Stimulated activated CD8-positive, alpha-beta memory T cell treated with anti-CD3 and anti-CD28 coated beads, Interleukin-7, amount 100 ng/mL, for 1 hour (primary cell): ENCODE results near the gene SLX9.
A peak's percentile ranks its signal among the peaks of the same experiment; 100 is the strongest.

Experiments
- DNase-seq, 2 donors: peaks; one replicate each; pipeline ENCODE4 v3.0.0-alpha.2; 2020; ENCODE audit warnings: low read depth in 2 of 2

SLX9 gene

GRCh38 chr21:44947930-44948331 lies 8.1 kb downstream of the SLX9 start:
- DNase-seq: no peak

- DNase-seq: no peak
Measured at GRCh38 chr21:44948426-44949120, 8.7 kb downstream of the SLX9 start.

DNA sequence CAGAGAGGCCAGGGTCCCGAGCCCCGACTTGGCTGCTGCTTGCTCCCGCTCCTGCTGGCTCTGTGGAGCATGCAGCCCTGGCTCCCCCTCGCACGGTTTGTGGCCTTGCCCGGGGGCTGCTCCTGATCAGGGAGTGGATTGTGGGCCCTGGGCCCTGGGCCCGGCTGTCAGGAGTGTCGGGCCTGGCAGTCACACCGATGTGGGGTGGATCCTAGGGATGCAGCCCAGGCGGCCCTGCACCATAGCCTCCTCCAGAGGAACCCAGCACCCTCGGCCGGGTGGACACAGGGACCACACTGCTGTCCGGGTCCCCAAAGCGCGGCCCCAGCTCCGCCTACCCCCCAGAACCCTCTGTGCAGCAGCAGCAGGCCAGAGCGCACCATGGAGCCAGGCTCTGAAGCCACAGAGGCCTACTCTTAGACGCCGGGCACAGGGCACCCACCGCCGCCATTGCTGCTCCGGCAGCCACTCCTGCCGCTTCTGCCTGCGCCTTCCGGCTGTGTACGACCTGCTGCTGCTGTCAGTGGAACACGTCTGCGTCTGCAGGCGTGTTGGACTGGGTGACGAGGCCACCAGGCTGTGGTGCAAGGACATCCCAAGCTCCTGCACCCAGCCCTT lies 9.4 kb downstream of the SLX9 start:
- DNase-seq: no peak

- DNase-seq: peak; percentile 62 to 76
Measured at GRCh38 chr21:44949779-44950198, 10.0 kb downstream of the SLX9 start.

- DNase-seq: no peak
Measured at GRCh38 chr21:44950351-44950750, 10.5 kb downstream of the SLX9 start.

GRCh38 chr21:44951186-44951915 lies 11.5 kb downstream of the SLX9 start:
- DNase-seq: no peak

- DNase-seq: no peak
Measured at GRCh38 chr21:44952116-44952928, 12.5 kb downstream of the SLX9 start.

- no peak for DNase-seq
Measured at GRCh38 chr21:44952929-44953627, 13.2 kb downstream of the SLX9 start.

DNA sequence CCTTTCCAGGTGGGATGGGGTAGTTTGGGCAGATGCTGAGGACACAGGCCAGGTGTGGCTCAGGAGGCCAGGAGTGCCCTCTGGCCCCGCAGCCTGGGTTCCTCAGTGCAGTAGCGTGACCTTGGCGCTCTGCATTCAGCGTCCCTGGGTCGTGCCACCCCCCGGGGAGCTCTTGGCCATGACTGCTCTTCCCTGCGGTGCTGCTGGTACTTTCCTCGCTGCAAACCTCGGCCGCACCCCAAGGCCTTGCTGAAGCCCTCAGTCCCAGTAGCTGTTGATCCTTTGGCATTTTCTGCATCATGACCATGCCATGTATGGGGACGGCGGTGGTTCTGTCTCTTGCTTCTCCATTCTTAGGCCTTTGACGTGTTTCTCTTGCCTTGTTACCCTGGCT lies 13.8 kb downstream of the SLX9 start:
- no peak for DNase-seq

- DNase-seq: no peak
Measured at GRCh38 chr21:44954281-44954771, 14.5 kb downstream of the SLX9 start.

GRCh38 chr21:44955141-44955797 lies 15.4 kb downstream of the SLX9 start:
- DNase-seq: no peak

DNA sequence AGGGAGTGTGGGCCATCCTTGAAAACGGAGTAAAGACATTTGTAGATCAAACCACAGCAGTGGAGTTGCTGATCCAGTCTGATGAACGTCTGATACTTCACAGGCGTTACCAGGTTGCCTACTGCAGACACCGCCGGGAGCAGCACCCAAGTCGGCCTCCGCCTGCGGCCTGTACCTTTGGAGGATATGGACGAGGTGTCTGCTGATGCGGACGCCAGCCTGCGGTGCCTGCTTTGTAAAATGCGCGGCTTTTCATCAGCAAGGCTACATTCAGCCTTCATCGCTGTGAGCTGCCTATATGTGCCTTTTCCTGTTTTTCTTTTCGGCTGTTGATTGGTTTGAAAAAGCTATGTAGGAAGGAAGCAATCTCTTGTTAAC lies 16.0 kb downstream of the SLX9 start:
- no peak for DNase-seq

GRCh38 chr21:44956356-44957046 lies 16.7 kb downstream of the SLX9 start:
- no peak for DNase-seq

DNA sequence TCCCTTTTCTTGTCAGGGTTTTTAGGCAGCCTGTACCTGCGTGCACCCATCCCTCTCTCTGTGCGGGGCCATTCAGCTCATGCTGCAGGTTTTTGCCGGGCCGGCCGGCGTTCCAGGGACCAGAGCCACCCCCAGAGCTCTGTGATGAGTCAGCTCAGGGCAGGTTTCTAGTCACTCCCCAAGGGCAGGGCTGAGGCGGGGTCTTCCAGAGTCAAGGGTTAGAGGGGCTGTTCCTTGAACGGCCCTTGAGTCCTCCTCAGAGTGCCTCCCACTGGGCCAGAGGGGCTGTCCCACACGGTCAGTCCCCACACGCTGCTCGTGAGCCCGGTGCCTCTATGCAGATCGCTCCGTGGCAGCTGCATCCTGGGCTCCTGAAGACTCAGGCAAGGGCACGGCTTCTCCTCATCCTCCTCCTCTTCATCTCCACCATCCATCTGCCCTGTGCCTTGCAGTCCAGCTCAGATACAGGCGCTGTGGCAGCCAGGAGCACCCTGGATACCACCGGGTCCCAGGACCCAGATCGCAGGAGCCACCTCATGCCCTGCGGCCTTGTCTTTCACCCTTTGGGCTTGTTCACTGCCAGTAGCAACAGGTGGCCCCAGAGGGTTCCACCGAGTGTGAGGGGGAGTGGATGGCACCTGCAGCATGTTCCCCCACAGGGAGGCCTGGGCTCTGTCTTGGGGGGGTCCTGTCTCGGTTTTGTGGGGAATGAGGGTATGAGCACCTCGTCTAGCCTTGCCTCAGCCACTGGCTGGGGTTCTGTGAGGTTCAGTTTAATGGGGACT lies 17.4 kb downstream of the SLX9 start:
- no peak for DNase-seq

DNA sequence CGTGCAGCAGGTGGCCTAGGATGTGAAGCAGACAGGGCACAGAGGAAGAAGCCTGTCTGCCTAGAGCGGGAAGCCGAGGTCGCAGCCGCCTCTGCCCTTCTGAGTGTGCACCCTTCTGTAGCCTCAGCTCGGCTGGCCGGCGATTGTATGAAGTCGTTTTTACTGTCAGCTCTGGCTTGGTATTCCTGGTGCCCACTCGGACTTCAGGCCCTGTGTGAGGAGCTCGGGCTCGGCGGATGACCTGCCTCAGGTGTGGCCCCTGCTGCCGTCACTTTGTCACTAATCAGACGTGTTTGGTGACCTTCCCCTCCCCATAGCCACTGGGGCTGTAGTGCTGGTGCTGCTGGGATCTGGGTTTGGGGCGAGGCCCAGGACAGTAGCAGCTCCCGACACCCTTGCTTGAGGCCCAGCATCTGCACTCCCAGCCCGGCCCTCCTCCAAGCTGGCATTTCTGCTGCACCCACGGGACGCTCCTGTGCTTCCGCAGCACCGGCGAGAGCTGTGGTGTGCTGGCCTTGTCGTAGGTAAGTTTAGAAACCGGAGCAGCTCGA lies 18.1 kb downstream of the SLX9 start:
- no peak for DNase-seq

DNA sequence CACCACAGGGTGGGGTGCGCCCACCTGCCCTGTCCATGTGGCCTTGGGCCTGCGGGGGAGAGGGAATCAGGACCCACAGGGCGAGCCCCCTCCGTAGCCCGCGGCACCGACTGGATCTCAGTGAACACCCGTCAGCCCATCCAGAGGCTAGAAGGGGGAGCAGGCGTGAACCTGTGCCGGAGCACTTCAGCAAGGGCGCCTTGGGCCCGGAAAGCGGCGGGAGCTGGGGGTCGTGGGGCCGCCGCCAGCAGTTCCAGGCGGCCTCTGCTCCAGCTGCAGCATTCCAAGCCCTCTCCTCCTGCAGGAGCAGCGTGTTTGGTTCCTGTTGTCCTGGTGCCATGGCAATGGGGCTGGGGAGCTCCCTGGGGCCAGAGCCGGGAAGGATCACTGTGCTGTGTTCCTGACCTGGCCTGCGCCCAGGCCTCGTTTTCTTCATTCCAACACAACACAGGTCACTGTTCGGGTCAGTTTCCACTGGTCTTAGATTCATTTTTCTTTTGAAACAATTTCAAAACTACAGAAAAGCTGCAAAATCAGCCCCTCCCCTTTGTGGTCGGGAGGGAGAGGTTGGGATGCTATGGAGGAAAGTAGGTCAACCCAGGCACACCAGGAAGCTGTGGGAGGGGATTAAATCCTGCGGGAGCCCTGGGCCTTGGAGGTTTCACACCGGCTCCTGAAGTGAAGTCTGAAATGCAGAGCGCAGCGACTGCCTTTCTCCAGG lies 18.8 kb downstream of the SLX9 start:
- no peak for DNase-seq

GRCh38 chr21:44959376-44960091 lies 19.7 kb downstream of the SLX9 start:
- no peak for DNase-seq
